PC-3 (cell line): ENCODE measurements around the gene TH. TPM values are rescaled to one million over a fixed set of nuclear protein-coding genes. Genes with fewer than 3 reads are reported as not detected.
A peak's percentile ranks its signal among the peaks of the same experiment; 100 is the strongest.

Experiments
- ATAC-seq: fragments of 200-7000 bp; cut with Tn5 transposase; 2 replicates; pipeline ENCODE4 v1.9.1; 2020; ENCODE audit warnings: mild to moderate bottlenecking, moderate library complexity
- BruUV-seq: library from RNA; stranded (reverse); fragments of 400-500 nt; replicated peaks from 2 replicates; lab custom pipeline; 2021; lab: Mats Ljungman, UMichigan
- CTCF ChIA-PET: fragments of 300-600 bp; sonication (Branson Sonifier 250); formaldehyde crosslinking; loops from one replicate; lab custom pipeline; 2022; ENCODE audit warnings: antibody characterized with exemption; lab: Charles Lee
- POLR2A ChIA-PET: fragments of 300-600 bp; sonication (Branson Sonifier 250); formaldehyde crosslinking; loops from one replicate; lab custom pipeline; 2022; ENCODE audit warnings: antibody characterized with exemption; ENCODE audit not compliant: unreplicated experiment; lab: Charles Lee
- DNase-seq: peaks from one replicate; pipeline ENCODE4 v3.0.0-alpha.2; 2015
- H2AFZ ChIP-seq: fragments of 300-600 bp; sonication (generic); 2 replicates; pipeline ENCODE4 v1.6.0; 2016; ENCODE audit warnings: antibody characterized with exemption, low read length
- H3F3A ChIP-seq: fragments of 300-600 bp; sonication (generic); one replicate; pipeline ENCODE4 v1.6.0; 2017; ENCODE audit warnings: antibody characterized with exemption, low read length, control low read depth, mild to moderate bottlenecking; ENCODE audit not compliant: unreplicated experiment
- H3K27ac ChIP-seq: fragments of 300-600 bp; sonication (generic); 2 replicates; pipeline ENCODE4 v1.5.1; 2016; ENCODE audit warnings: mild to moderate bottlenecking, low read length
- H3K27me3 ChIP-seq: fragments of 300-600 bp; sonication (generic); 2 replicates; pipeline ENCODE4 v1.6.1; 2016; ENCODE audit warnings: low read length, mixed read lengths
- H3K36me3 ChIP-seq: fragments of 300-600 bp; sonication (generic); 2 replicates; pipeline ENCODE4 v1.6.1; 2016; ENCODE audit warnings: low read depth, mixed run types, low read length, mixed read lengths
- H3K4me1 ChIP-seq: fragments of 300-600 bp; sonication (generic); 2 replicates; pipeline ENCODE4 v1.5.1; 2016; ENCODE audit warnings: low read length; ENCODE audit not compliant: insufficient read depth
- H3K4me2 ChIP-seq: fragments of 300-600 bp; sonication (generic); 2 replicates; pipeline ENCODE4 v1.6.0; 2016; ENCODE audit warnings: low read length
- H3K4me3 ChIP-seq: fragments of 300-600 bp; sonication (generic); 2 replicates; pipeline ENCODE4 v1.5.1; 2016; ENCODE audit warnings: mild to moderate bottlenecking, low read length, mixed read lengths
- H3K79me2 ChIP-seq: fragments of 300-600 bp; sonication (generic); 2 replicates; pipeline ENCODE4 v1.6.1; 2017; ENCODE audit warnings: low read length, mixed read lengths
- H3K9ac ChIP-seq: fragments of 300-600 bp; sonication (generic); 2 replicates; pipeline ENCODE4 v1.6.0; 2016; ENCODE audit warnings: mild to moderate bottlenecking, low read length
- H3K9me2 ChIP-seq: fragments of 300-600 bp; sonication (generic); replicated peaks from 2 replicates; pipeline ENCODE4 v1.6.1; 2016; ENCODE audit warnings: mixed run types, low read length, mixed read lengths
- H3K9me3 ChIP-seq: fragments of 300-600 bp; sonication (generic); 2 replicates; pipeline ENCODE4 v1.6.1; 2016; ENCODE audit warnings: low read length, mixed read lengths
- H4K20me1 ChIP-seq: fragments of 300-600 bp; sonication (generic); 2 replicates; pipeline ENCODE4 v1.6.1; 2016; ENCODE audit warnings: low read length, mixed read lengths
- CTCF ChIP-seq: fragments of 300-600 bp; sonication (generic); conservative IDR thresholded peaks from 2 replicates; pipeline ENCODE4 v1.5.1; 2017; ENCODE audit warnings: antibody characterized with exemption, low read depth, mild to moderate bottlenecking, low read length
- EZH2 ChIP-seq: fragments of 300-600 bp; sonication (generic); IDR thresholded peaks from one replicate; pipeline ENCODE4 v1.6.1; 2017; ENCODE audit warnings: antibody characterized with exemption, mild to moderate bottlenecking, low read length; ENCODE audit not compliant: unreplicated experiment
- EZH2phosphoT487 ChIP-seq: fragments of 300-600 bp; sonication (generic); IDR thresholded peaks from 2 replicates; pipeline ENCODE4 v1.6.1; 2018; ENCODE audit warnings: mild to moderate bottlenecking, antibody characterized with exemption, low read length, borderline replicate concordance
- intact Hi-C: fragments of 100-400 bp; cut with micrococcal nuclease; formaldehyde crosslinking; loops from 2 replicates; pipeline ENCODE4 v1.9.0; 2023
- total RNA-seq: library from RNA; depleted of rRNA; stranded (reverse); fragments of >200 nt; gene quantifications from 2 replicates; pipeline ENCODE4 v1.2.3, GENCODE V29; 2014

The TH gene
- total RNA-seq, 1 experiment from 2014 or later: 8.3 TPM

- intact Hi-C loops: no loop called here
- no peaks in the 10 kb centered on the region for H3K9me3 ChIP-seq
These were observed 31.8 kb downstream of the TH start for GRCh38 chr11:2139621-2140337.

GRCh38 chr11:2139123-2139521 is 32.5 kb downstream of the TH start, which contains the start of gene IGF2:
Gene IGF2 (minus strand): TSS chr11:2139389. CDS start chr11:2135523, 3,866 bp downstream.
- TF ChIP-seq EZH2phosphoT487 (no peak), EZH2 (no peak), CTCF (no peak)
- Histone ChIP-seq H4K20me1 (no peaks in the 10 kb centered on the region), H3K9ac (no peak within 1 kb of the TSS), H3K27me3 (peaks cover 35% of the 10 kb centered on the region), H3K4me2 (peak within 1 kb of the TSS; percentile 78), H2AFZ (peak within 1 kb of the TSS; percentile 38; the same call in 1 of the 2 replicates), H3K9me2 (no peaks in the 10 kb centered on the region), H3K9me3 (no peaks in the 10 kb centered on the region), H3K79me2 (no peaks in the 10 kb centered on the region), H3F3A (peaks cover 4% of the 10 kb centered on the region), H3K27ac (no peak within 1 kb of the TSS), H3K4me1 (peaks cover 20% of the 10 kb centered on the region), H3K4me3 (peak within 1 kb of the TSS; percentile 60), H3K36me3 (no peaks in the 10 kb centered on the region)
- POLR2A ChIA-PET: no interaction called here
- intact Hi-C loops: no loop called here
- DNase-seq: no peak
- CTCF ChIA-PET: no interaction called here
- peak; percentile 10; the same call in 1 of the 2 replicates for ATAC-seq
- no TSS peak for BruUV-seq

More at GRCh38 chr11:2139621-2140337, 31.8 kb downstream of the TH start:
- no peak for TF ChIP-seq CTCF
- TF ChIP-seq EZH2: peak; percentile 53
- peak; percentile 31; the same call in 1 of the 2 replicates for TF ChIP-seq EZH2phosphoT487
- no peak for ATAC-seq
- Histone ChIP-seq H3K27ac (no peak overlapping the region), H3K9me2 (no peaks in the 10 kb centered on the region), H3F3A (peaks cover 4% of the 10 kb centered on the region), H3K4me3 (no peak overlapping the region), H2AFZ (no peak overlapping the region), H3K79me2 (no peaks in the 10 kb centered on the region), H3K36me3 (no peaks in the 10 kb centered on the region), H3K27me3 (peaks cover 42% of the 10 kb centered on the region), H3K4me2 (no peak overlapping the region), H3K4me1 (peaks cover 20% of the 10 kb centered on the region), H4K20me1 (no peaks in the 10 kb centered on the region), H3K9ac (no peak overlapping the region)
- CTCF ChIA-PET: interaction anchor here (0.5 kb wide), 1 partner anchor 16 kb away, joined by 3 read pairs; no protein-coding TSS in a partner anchor
- no peak for DNase-seq
- POLR2A ChIA-PET: no interaction called here
- BruUV-seq: no TSS peak
